Measurements from ENCODE around the gene ERCC1. TPM values are rescaled to one million over a fixed set of nuclear protein-coding genes. Genes with fewer than 3 reads are reported as not detected.

The ERCC1 gene
- total and polyA plus RNA-seq, 8 donors = 7.8 to 79.3 (median 49.5) TPM

DNA sequence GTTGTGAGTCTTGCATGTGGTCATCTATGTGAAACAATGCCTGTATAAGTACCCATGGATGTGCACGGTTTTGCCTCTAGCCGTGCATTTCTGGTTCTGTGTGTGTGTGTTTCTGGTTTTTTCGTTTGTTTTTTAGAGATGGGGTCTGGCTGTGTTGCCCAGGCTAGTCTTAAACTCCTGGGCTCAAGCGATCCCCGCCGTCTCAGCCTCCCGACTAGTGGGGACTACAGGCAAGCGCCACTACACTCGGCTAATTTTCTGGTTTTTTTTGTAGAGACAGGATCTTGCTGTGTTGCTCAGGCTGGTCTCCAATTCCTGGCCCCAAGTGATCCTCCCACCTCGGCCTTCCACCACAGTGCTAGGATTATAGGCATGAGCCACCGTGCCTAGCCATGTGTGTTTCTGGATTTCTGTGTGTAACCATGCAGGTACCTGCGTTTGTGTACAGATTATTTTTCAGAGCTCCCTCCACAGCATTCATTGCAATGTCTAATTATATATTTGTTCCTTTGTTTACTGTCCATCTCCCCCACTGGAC lies 28.2 kb upstream of the ERCC1 start:
- no peak for DNase-seq
- 72 to 80% (median 75%) methylated on average over 12 of the region's 12 CpGs for WGBS, 5 donors
- Histone ChIP-seq H3K27ac (peak overlapping the region in 4 of 5 donors; percentile 85 to 92 (median 88)), H3K36me3 (no peaks in the 10 kb centered on the region), H3K27me3 (no peaks in the 10 kb centered on the region), H3K4me3 (no peak overlapping the region), H3K9me3 (no peaks in the 10 kb centered on the region), H3K4me1 (peaks cover 38 to 59% (median 48%) of the 10 kb centered on the region in 4 donors)
- intact Hi-C loops (cut with DNase I; ENCODE audit: low total_unique reads) = no loop called here
- TF ChIP-seq EP300 (IDR thresholded peaks at IDR 0.05) (no peak), POLR2AphosphoS5 (IDR thresholded peaks at IDR 0.05) (no peak), POLR2A (IDR thresholded peaks at IDR 0.05) (no peak)
- TF ChIP-seq, protein P1, sequence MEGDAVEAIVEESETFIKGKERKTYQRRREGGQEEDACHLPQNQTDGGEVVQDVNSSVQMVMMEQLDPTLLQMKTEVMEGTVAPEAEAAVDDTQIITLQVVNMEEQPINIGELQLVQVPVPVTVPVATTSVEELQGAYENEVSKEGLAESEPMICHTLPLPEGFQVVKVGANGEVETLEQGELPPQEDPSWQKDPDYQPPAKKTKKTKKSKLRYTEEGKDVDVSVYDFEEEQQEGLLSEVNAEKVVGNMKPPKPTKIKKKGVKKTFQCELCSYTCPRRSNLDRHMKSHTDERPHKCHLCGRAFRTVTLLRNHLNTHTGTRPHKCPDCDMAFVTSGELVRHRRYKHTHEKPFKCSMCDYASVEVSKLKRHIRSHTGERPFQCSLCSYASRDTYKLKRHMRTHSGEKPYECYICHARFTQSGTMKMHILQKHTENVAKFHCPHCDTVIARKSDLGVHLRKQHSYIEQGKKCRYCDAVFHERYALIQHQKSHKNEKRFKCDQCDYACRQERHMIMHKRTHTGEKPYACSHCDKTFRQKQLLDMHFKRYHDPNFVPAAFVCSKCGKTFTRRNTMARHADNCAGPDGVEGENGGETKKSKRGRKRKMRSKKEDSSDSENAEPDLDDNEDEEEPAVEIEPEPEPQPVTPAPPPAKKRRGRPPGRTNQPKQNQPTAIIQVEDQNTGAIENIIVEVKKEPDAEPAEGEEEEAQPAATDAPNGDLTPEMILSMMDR (IDR thresholded peaks at IDR 0.05) = no peak

DNA sequence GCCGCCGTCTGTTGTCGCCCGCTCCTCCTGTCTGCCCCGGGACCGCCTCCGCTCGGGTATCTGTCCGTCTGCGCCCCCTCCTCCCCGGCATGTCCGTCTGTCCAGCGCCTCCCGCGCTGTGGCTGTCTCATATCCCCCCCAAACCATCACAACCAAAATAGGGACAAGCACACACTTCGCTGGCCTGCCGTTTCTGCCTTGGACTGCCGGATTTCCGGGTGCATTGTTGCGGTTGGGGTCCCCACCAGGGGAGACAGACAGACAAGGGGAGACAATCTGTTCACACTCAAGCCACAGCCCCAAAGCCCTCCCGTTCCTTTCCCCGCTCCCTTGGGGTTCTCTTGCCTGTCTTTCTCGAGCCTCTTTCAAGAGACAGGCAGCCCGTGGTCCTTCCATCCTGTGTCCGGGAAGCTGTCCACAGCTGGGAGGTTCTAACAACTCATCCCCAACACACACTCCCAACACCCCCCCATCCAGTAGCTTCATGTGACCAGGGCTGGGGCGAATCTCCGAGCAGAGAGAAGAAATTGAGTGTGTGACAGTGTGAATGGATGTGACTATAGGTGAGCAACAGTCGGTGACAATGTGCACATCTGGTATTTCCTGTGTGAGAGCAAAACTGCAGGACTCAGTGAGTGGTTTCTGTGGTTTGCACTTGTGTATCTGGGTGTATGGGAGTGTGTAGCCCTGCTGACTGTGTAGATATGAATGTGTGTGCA lies 27.6 kb upstream of the ERCC1 start:
- Histone ChIP-seq H3K9me3 (no peaks in the 10 kb centered on the region), H3K27me3 (no peaks in the 10 kb centered on the region), H3K27ac (peak overlapping the region; percentile 76 to 92 (median 86)), H3K4me1 (peaks cover 36 to 55% (median 43%) of the 10 kb centered on the region in 4 donors), H3K36me3 (no peaks in the 10 kb centered on the region), H3K4me3 (peak overlapping the region; percentile 43 to 66 (median 60))
- peak; percentile 33 to 82 for DNase-seq
- intact Hi-C loops (cut with DNase I; ENCODE audit: low total_unique reads) = no loop called here
- TF ChIP-seq POLR2AphosphoS5 (IDR thresholded peaks at IDR 0.05) (peak in 1 of 3 donors; percentile 6), EP300 (IDR thresholded peaks at IDR 0.05) (no peak), POLR2A (IDR thresholded peaks at IDR 0.05) (peak in 1 of 4 donors; percentile 29)
- TF ChIP-seq, protein P1 (IDR thresholded peaks at IDR 0.05) = no peak
- WGBS, 5 donors = 2 to 7% (median 4%) methylated on average over 20 to 28 of the region's 28 CpGs

DNA sequence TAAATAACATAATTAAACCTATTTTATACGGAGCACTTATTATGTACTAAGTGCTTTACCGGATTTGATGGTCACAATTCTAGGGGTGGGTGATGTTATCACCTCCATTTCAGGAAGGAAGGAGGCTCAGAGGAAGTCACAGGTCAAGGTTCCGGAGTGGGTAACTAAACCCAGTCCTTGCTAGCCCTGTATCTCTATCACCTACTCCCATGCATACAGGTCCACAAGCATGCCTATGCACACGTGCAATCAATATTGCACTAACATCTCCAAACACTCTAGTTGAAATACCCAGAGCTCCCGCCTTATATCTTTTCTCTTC lies 26.3 kb upstream of the ERCC1 start:
- peaks cover 25 to 45% (median 32%) of the 10 kb centered on the region in 4 donors for H3K4me1 ChIP-seq
- no peaks in the 10 kb centered on the region for H3K36me3 ChIP-seq
- H3K4me3 ChIP-seq = peak overlapping the region; percentile 43 to 66 (median 60)
- no peaks in the 10 kb centered on the region for H3K9me3 ChIP-seq
- no peaks in the 10 kb centered on the region for H3K27me3 ChIP-seq
- intact Hi-C loops (cut with DNase I; ENCODE audit: low total_unique reads) = no loop called here
- 23 to 33% (median 29%) methylated on average over 5 of the region's 5 CpGs for WGBS, 5 donors
- DNase-seq = no peak
- peak overlapping the region; percentile 71 to 92 (median 86) for H3K27ac ChIP-seq
- TF ChIP-seq POLR2A (IDR thresholded peaks at IDR 0.05) (no peak), EP300 (IDR thresholded peaks at IDR 0.05) (no peak)
- TF ChIP-seq, protein P1 (IDR thresholded peaks at IDR 0.05) = no peak

DNA sequence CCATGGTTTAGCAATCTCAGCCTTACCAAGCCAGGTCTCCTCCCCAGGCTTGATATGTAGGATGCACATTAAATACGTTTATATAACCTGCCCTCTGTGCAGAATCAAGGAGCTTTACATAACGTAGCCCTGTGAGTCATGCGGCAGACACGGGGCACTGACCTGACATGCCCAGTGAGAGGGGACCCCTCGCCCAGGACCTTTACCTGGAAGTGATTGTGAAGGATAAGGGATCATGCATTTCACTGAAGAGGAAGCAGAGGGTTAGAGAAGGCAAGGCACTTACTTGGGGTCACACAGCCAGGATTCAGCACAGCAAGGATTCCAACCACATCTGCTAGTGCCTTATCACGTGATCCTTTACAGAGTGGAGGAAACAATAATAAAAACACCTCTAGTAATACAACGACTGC lies 25.2 kb upstream of the ERCC1 start:
- 42 to 58% (median 48%) methylated on average over 7 of the region's 7 CpGs for WGBS, 5 donors
- DNase-seq = peak in 1 of 2 donors; percentile 33
- H3K27me3 ChIP-seq = no peaks in the 10 kb centered on the region
- intact Hi-C loops (cut with DNase I; ENCODE audit: low total_unique reads) = no loop called here
- H3K27ac ChIP-seq = peak overlapping the region in 2 of 5 donors; percentile 85 to 92
- no peaks in the 10 kb centered on the region for H3K9me3 ChIP-seq
- H3K4me3 ChIP-seq = no peak overlapping the region
- TF ChIP-seq, protein P1 (IDR thresholded peaks at IDR 0.05) = no peak
- TF ChIP-seq POLR2A (IDR thresholded peaks at IDR 0.05) = no peak
- TF ChIP-seq EP300 (IDR thresholded peaks at IDR 0.05) = no peak
- TF ChIP-seq POLR2AphosphoS5 (IDR thresholded peaks at IDR 0.05) = no peak
- H3K36me3 ChIP-seq = no peaks in the 10 kb centered on the region
- H3K4me1 ChIP-seq = peaks cover 26 to 45% (median 34%) of the 10 kb centered on the region in 4 donors

Measured in stomach (tissue), 9 donors.